NCI-H2029 (cell line): ENCODE results near the gene C22orf39.

Experiments used
- DNase-seq: peaks from one replicate; lab custom pipeline; 2025; lab: John Stamatoyannopoulos, UW

Gene C22orf39

GRCh38 chr22:19398206-19398605, 49.3 kb downstream of the C22orf39 start:
- no peak for DNase-seq

- DNase-seq: no peak
Measured at GRCh38 chr22:19397734-19398104, 49.8 kb downstream of the C22orf39 start.

GRCh38 chr22:19396934-19397733, 50.4 kb downstream of the C22orf39 start:
- no peak for DNase-seq

GRCh38 chr22:19396561-19396933, 51.0 kb downstream of the C22orf39 start:
- no peak for DNase-seq

- DNase-seq: no peak
Measured at GRCh38 chr22:19395276-19395675, 52.2 kb downstream of the C22orf39 start.

DNA sequence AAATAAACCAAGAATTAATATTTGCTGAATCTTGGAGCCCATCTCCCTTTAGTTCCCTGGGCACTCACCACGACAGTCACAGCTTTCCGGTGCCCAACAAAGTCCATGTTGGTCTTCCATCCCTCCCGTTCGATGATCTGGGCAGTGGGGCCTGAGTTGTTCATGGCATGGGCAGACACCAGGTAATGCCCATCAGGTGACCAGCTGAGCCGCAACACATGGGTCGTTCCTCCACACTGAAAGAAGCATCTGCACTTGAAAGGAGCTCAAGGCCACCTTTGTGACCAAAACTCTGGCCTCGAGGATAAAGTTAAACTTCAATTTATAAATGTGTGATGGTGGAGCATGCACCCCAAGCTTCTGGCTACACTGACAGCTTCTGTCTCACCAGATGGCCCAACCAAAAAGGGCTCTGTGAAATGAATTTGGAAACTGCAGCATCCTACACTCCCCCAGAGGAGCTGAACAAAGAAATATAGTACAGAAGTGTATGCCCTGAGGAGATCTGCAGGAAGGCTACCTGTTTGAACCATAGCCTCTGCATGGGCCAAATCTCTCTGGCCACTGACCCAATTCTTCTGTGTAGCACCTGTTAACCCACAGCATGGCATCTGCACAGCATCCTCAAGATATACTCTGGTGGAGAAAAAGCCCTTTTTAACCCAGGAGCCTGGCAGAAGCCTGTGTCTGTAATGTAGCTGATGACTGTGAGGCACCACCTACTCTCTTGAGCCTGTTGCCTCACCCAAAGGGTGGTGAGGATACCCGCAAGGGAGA, 53.0 kb downstream of the C22orf39 start:
- DNase-seq: no peak

GRCh38 chr22:19393704-19394103, 53.8 kb downstream of the C22orf39 start:
- no peak for DNase-seq
